SK-MEL-5 (cell line): ENCODE measurements around the gene CCHCR1. TPM values are rescaled to one million over a fixed set of nuclear protein-coding genes. Genes with fewer than 3 reads are reported as not detected.

Experiments used
- DNase-seq: peaks from one replicate; pipeline ENCODE4 v3.0.0-alpha.2; 2016; ENCODE audit warnings: low read depth, low spot score
- in situ Hi-C: cut with HindIII; loops from 2 replicates; pipeline ENCODE4 v1.10.0; 2016; ENCODE audit warnings: low sequenced_read_pairs, high pct_unique_total_duplicates, low pct_unique_long_range_greater_than_20kb
- total RNA-seq: library from RNA; depleted of rRNA; stranded (reverse); fragments of >200 nt; shearing (Covaris generic); gene quantifications from 2 replicates; pipeline ENCODE4 v1.2.3, GENCODE V29; 2014

CCHCR1 gene
- total RNA-seq, 1 experiment from 2014 or later: 12.0 TPM

DNA sequence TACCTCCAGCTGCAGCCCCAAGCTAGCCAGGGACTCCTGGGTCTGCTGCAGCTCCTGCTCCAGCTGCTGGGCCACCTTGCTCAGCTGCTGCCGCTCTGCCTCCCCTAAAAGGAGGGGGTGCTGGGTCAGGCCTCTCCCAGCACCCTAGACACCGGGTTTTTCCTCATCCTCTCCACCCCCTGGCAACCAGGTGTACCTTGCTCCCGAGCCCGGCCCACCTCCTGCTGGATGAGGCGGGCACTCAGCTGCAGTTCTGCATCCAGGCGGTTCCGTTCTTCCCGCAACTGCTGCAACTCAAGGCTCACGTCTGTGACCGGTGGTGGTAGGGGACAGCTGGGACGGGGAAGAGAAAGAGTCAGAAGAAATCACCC, 12.6 kb downstream of the CCHCR1 start:
- DNase-seq: no peak
- in situ Hi-C loops: no loop called here

DNA sequence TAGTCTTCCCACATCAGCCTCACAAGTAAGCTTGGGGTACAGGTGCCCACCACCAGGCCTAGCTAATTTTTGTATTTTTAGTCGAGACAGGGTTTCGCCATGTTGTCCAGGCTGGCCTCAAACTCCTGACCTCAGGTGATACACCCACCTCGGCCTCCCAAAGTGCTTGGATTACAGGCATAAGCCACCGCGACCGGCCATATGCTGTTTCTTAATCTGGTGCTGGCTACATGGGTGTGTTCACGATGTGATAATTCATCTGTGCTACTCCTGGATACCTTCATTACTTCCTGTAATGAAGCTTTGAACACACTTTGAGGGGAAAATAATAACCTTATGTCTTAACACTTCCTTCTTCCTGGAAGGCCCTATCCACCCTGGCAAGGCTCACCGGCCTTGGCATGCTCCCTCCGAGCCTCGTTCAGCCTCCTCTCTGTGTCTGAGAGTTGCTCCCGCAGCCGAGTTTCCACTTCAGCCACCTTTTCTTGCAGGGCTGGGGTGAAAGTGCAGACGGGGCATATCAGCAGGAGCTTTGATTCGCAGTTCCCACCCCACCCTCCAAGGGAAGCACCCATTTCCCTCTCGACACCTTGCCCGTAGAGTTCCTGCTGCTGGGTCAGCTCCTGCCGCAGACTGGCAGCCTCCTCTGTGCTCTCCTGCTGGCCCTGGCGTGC, 13.2 kb downstream of the CCHCR1 start:
- in situ Hi-C loops: no loop called here
- DNase-seq: no peak

DNA sequence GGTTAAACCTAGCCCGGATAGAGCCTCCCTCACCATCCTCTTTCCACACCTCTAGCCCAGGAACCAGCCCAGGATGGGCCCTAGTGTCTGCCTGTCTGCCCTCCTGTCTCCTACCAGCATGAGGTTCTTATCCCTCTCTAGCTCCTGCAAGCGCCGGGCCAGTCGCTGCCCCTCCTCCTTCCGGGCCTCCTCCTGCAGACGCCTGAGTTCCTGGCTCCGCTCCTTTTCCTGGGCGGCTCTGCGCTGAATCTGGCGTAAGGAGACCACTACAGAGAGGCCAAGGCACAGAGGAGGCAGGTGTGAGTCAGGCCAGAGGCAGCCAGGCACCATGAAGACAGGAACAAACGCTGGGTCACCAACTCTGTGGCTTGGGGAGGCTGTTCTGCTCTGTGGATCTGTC, 14.5 kb downstream of the CCHCR1 start:
- DNase-seq: no peak
- in situ Hi-C loops: no loop called here

DNA sequence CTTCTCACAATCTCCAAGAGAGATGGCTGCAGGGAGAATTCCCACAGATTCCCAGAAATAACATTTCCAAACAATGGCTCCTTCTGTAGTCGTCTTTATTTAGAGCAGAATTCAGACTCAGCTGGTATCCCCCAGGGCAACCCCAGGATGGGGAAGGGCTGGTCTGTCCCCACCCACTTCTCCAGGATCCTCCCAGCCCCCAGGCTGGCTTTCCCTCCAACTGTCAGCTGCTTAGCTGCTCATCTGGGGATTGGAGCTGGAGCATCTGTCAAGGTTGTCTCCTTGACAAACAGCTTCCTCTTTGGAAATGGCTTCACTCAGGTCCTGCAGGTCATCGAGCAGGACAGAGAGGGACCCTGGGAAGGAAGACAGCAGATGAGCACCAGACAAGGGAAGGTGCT, 15.2 kb downstream of the CCHCR1 start:
- in situ Hi-C loops: no loop called here
- peak; percentile 86 for DNase-seq

DNA sequence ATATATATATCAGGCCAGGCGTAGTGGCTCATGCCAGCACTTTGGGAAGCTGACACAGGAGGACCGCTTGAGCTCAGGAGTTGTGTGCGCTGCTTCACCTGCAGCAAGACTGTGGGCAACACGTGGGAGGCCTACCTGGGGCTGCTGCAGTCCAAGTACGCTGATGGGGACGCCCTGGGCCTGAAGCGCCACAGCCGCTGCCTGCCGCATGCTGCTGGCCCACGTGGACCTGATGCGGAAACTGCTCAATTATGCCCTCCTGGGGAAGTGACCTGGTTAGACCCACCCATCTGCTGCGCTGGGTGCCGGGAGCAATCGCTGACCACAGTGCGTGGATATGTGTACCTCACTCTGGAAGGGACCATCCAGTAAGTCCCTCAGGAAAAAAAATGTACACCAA, 17.0 kb downstream of the CCHCR1 start:
- no peak for DNase-seq
- in situ Hi-C loops: no loop called here

DNA sequence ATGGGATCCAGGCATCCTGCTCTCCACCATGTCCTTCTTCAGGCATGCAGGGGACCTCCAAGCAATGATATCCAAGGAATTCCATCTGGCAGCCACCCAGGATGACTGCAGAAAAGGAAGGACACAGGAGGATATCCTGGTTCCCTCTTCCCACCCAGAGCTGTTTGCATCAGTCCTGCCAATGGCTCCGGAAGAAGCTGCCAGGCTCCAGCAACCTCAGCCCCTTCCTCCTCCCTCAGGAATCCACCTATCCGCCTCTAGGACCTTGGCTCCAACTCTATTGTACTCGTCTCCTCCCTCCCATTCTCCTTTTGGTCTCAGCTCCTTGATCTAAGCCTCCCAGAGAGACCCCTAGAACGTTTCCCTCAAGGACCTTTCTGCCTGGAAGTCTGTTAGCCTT, 18.0 kb downstream of the CCHCR1 start:
- in situ Hi-C loops: no loop called here
- DNase-seq: no peak

DNA sequence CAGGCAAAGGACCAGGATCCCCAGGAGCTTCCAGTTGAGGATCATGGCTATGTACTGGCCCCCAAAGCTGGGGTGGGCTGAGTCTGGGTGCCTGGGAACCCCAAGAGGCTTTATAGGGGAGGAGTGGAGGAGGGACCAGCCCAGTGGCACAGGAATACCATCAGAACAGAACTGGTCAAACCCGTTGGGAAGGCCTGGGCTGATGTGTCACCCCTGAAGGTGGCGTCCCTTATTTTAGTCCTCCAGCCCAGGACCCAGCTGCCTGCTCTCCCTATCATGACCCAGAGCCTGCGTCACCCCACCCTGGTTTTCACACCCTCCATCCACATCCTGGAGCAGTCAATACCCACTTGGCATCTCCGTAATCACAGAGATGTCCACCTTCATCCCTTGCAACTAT, 18.6 kb downstream of the CCHCR1 start, which contains the start of gene PSORS1C2:
TSS of gene PSORS1C2 (minus strand) at position 85 of the 400 bp plus-strand sequence. CDS start at position 45, 40 bp downstream.
- in situ Hi-C loops: no loop called here
- no peak for DNase-seq

DNA sequence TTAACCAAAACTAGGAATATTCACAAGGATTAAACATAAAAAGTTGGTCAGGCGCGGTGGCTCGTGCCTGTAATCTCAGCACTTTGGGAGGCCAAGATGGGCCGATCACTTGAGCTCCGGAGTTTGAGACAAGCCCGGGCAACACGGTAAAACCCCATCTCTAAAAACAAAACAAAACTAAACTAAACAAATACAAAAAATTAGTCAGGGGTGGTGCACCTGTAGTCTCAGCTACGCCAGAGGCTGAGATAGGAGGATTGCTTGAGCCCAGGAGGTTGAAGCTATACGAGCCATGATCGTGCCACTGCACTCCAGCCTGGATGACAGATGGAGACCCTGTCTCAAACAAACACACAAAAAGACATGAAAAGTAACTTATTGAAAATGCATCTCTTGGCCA, 21.9 kb downstream of the CCHCR1 start:
- in situ Hi-C loops: no loop called here
- DNase-seq: no peak

DNA sequence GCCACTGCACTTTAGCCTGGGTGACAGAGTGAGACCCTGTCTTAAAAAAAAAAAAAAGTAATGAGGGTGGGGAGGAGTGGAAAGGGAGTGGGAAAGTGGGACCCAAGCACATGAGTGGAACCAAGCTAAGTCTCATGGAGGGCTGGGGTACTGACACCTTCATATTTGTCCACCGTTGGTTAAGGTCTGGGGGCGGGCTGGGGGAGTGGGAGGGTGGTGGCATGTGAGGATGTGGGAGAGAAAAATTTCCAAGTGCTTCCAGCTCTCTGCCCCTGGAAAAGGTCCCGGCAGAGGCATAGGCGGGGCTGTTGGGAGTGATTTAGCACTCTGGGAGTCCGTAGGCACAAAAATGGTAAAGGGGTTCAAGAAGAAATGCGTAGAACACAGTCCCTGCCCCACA, 24.8 kb downstream of the CCHCR1 start:
- in situ Hi-C loops: no loop called here
- no peak for DNase-seq

DNA sequence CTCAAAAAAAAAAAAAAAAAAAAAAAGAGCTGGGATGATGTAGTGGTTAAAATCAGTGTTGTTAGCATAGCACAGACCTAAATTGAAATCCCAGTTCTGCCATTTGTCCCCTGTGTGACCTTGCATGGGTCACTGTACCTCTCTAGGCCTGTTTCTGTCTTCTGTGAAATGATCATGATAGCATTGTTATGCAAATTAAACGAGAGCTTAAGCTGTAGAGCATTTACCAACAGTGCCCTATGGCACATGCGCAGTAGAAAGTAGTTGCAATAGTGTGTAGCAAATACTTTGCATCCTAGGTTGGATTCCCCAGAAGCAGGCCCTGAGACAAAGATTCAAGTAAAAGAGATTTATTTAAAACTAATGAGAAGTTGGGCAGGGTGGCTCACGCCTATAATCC, 26.0 kb downstream of the CCHCR1 start:
- DNase-seq: no peak
- in situ Hi-C loops: no loop called here

DNA sequence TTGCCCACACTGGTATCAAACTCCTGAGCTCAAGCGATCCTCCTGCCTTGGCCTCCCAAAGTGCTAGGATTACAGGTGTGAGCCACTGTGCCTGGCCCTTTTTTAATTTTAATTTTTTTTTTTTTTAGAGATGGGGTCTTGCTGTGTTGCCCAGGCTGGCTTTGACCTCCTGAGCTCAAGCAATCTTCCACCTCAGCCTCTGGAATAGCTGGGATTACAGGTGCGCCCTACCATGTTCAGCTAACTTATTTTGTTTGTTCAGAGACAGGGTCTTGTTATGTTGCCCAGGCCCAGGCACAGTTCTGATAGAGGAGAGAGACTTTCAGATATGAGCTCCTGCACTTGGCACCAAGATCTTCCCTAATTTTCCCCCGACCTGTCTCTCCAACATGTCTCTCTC, 26.9 kb downstream of the CCHCR1 start:
- in situ Hi-C loops: no loop called here
- no peak for DNase-seq

DNA sequence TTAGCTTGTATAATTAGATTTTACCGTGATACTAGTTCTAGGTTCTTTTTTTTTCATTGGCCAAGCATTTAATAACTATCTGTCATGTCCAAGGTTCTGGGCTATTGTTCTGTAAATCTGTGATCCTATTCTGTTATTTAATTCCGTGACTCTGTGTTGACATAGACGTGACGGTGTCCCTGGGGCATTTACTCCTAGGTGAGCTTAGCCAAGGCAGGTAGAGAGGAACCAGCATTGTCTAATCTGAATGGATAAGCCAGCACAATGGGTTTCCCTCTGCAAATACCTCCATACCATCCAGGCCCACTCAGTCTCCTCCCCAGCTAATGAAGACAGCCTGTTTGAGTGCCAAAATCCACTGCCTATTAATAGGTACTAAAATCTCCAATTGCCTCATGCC, 28.5 kb downstream of the CCHCR1 start:
- no peak for DNase-seq
- in situ Hi-C loops: no loop called here

DNA sequence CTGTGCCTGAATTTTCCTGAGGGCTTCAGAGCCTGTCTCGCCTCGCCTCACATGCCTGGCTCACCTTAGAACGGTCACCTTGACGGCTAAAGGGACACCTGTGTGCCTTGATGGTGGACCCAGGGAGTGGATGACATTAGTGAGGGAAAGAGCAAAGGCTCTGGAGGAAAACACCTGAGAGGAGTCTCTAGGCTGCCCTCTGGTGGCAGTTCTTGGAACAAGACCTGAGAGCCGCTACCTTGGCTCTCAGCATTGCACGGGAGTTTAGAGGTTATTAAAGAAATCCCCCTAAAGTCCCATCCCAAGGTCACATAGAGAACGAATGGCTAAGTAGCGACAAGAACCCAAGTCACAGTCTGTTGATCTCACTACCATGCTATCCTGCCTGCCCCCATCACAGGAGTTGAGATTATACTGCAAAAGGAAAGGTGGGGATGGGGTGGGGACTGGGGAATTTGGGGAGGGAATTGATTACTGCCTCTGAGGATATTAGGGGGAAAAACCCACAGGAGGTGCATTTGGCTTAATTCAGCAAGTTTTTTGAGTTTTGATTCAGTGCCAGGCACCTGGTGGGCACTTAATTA, 29.4 kb downstream of the CCHCR1 start:
- DNase-seq: peak; percentile 63
- in situ Hi-C loops: no loop called here

DNA sequence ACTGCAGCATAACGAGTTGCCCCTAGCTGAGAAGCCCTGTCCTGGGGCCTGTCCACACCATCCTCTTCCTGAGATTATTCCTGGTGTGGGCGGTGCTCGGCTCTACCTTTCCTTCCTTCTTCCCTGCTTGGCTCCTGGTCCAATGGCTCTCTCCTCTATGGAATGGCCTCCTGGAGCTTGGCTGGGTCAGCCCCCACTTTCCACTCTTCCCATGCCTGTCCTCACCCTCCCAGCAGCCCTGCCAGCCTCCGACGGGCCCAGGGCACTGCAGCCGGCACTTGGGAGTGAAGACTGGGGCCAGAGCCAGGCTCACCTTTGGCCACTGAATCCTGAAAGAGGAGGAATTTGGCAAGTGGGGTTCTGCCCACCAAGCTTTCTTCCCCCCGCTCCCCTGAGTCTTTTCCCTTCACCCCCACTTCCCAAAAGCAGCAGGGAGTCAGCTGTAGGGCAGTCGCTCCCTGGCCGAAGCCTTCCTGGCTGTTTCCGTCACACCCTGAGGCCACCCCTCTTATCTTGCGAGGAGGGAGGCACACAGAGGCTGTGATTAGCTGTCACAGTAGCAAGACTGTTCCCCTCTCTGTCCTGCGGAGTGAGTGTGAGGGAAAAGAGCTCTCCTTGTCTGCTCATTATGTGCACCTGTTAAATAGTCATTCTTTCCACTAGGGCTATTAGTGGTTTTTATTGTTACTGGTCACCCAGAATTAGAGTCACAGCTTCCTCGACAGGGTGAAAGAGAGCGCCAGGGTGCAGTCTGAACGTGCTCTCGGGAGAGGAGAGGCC, 31.0 kb downstream of the CCHCR1 start:
- DNase-seq: no peak
- in situ Hi-C loops: no loop called here

DNA sequence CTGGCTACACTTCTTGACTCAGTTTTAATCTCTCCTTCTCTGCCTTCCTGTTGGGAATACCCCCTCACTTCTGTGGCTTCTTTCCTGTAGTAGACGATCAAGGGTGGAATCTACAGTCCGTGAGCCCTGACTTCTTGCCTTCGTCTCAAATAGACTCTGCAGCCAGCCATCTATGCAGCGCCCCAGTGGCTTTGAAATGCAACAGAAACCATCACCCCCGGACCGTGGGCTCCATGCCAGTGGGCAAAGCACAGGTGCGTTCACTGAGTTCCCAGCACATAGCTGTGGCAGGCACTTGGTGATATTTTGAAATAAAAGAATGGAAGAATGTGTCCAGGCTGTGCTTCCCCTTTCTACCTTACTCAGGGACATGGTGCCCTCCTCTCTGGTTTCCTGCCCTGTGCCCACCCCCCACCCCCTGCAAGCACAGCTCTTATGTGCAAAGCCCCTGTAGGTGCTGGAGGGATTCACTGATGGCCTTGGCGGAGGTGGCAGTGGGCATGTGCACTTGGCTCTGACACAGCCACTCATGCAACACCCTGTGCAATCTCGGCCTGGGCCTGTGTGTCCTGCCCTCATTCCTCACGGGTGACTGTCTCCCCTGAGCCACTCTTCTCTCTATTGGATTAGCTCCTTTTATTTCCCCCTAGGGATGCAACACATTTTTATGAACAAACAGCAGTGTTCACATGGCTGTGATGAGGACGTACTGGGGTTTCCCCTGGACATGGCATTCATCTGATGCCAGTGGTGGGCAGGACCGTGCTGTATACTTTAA, 31.8 kb downstream of the CCHCR1 start:
- no peak for DNase-seq
- in situ Hi-C loops: no loop called here

DNA sequence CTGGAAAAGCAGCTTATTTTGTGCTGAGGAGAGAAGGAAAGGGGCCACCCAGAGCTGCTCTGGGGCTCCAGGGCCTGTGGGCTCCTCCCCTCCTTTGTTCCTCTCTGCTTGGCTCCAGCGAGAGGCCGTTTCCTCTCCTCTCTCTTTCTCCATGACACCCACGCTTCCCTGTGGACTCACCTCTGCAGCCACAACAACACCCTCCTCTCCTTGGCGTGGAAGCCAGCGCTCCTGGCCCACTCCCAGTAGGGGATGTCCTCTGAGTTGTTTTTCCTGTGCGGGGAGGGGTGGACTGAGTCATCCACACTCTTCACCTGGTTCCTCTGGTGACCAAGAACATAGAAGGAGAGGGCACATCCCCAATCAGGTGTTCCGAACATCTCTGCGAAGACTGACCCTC, 32.4 kb downstream of the CCHCR1 start:
- no peak for DNase-seq
- in situ Hi-C loops: no loop called here

DNA sequence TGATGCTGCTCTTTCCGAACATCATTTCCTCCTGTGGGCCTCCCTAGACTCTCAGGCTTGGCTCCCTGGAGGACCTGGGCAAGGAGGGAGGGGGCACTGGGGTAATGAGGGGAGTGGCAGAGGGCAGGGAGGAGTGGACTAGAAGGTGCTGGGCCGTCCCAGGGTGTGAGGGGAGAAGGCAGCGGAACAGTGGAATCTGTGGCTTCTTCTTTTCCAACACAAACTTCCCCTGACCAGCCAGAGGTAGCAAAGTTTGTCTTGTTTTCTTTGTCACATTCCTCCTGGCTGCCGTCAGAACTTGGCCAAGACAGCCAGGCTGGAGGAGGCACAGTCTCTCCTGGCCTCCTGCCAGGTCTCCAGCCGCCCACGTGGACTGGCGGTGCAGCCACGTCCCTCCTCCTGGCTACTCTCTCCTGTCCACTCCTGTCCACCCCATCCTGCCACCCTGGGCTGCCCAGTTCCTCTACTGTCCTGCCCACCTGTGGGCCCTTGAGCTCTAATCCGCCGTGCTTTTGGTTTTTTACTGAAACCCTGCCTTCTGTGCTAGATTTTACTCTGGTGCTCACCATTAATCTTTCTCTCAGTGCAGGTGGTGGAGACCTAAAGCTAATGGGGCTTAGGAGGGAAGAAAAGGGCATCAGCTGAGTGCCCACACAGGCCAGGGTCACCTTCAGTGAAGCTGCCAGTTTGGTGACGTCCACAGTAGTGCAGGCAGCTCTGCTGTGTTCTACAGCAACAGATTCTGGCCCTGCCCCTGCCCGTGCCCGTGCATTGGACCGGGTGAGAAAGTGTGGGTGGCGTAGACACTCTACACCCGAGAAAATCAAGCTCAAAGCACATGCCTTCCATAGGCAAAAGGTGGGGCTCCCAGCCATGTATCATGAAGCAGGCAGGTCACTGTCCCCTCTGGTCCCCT, 34.6 kb downstream of the CCHCR1 start:
- in situ Hi-C loops: no loop called here
- DNase-seq: peak; percentile 23
